Astrocyte (in vitro differentiated cells and primary cell): ENCODE measurements around the gene ACOT4.

Experiments used
- EZH2 ChIP-seq: IDR thresholded peaks from 2 replicates; pipeline ENCODE4 v1.6.1; 2012; ENCODE audit warnings: mild to moderate bottlenecking, low read length, inconsistent platforms; ENCODE audit not compliant: insufficient read depth
- TF ChIP-seq, protein P1 (sequence below): IDR thresholded peaks from 2 replicates; pipeline ENCODE4 v1.5.1; 2011; ENCODE audit warnings: low read depth, mild to moderate bottlenecking, inconsistent platforms, low read length, moderate library complexity; ENCODE audit not compliant: insufficient read depth

DNA sequence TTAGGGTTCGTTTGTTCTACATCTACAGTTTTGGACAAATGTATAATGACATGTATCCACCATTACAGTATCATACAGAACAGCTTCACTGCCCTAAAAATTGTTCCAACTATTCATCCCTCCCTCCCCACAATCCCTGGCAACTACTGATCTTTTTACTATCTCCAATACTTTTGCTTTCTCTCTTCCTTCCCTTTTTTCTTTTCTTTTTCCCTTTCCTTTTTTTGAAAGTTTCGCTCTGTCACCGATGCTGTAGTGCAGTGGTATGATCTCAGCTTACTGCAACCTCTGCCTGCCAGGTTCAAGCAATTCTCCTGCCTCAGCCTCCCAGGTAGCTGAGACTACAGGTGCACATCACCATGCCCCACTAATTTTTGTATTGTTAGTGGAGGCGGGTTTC lies 2.6 kb upstream of the ACOT4 start:
- TF ChIP-seq, protein P1, sequence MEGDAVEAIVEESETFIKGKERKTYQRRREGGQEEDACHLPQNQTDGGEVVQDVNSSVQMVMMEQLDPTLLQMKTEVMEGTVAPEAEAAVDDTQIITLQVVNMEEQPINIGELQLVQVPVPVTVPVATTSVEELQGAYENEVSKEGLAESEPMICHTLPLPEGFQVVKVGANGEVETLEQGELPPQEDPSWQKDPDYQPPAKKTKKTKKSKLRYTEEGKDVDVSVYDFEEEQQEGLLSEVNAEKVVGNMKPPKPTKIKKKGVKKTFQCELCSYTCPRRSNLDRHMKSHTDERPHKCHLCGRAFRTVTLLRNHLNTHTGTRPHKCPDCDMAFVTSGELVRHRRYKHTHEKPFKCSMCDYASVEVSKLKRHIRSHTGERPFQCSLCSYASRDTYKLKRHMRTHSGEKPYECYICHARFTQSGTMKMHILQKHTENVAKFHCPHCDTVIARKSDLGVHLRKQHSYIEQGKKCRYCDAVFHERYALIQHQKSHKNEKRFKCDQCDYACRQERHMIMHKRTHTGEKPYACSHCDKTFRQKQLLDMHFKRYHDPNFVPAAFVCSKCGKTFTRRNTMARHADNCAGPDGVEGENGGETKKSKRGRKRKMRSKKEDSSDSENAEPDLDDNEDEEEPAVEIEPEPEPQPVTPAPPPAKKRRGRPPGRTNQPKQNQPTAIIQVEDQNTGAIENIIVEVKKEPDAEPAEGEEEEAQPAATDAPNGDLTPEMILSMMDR = no peak
- no peak for TF ChIP-seq EZH2
